GM19240 (cell line): ENCODE data around the gene UBE2E2.

Experiments used
- DNase-seq: peaks from one replicate; pipeline ENCODE4 v3.0.0; 2011; ENCODE audit warnings: low spot score; ENCODE audit not compliant: insufficient read length

Gene UBE2E2

GRCh38 chr3:23519314-23520208 lies 316.4 kb downstream of the UBE2E2 start:
- DNase-seq, result no peak

- no peak for DNase-seq
These were observed 324.2 kb downstream of the UBE2E2 start for GRCh38 chr3:23527326-23527725.

GRCh38 chr3:23533596-23533995 lies 330.5 kb downstream of the UBE2E2 start:
- no peak for DNase-seq

- DNase-seq, result no peak
These were observed 330.9 kb downstream of the UBE2E2 start for GRCh38 chr3:23533996-23534395.

- DNase-seq, result no peak
These were observed 334.0 kb downstream of the UBE2E2 start for GRCh38 chr3:23537101-23537551.

DNA sequence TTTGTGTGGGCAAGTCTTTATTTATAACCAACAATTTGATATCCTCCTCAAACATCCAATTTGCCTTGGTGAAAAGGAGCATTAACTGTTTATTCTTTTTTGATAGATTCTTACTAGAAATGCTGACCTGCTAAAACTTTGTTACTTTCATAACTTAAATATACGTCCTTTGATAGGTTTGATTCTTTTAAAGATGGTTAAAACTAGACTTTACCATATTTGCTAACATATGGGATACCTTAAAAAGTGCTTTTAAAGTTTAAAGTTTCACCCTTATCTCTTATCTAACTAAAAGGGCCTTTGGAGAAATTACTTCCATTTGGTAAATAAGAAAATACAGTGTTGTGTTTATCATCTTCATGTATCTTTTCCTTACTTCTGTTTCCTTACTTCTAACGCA lies 336.1 kb downstream of the UBE2E2 start:
- DNase-seq, result no peak

GRCh38 chr3:23540600-23540999 lies 337.5 kb downstream of the UBE2E2 start:
- no peak for DNase-seq

DNA sequence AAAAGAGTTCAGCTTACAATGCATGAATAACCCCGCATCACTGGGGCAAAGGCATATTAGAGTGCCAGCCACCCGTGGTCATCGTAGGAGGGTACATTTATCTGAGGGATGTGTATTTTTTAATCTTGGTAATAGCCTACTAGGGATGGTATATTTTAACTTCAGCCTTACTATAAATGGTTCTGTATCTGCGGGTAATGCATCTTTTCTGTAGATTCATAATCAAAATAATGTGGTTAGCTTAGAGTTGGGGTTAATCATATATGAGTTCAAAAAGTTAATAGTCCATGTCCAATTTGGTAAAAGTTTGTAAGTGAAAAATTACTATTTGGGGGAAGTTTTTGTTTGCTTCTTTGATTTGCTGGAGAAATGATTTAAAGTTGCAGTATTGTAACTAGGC lies 339.0 kb downstream of the UBE2E2 start:
- no peak for DNase-seq

GRCh38 chr3:23546181-23546580 lies 343.1 kb downstream of the UBE2E2 start:
- no peak for DNase-seq

GRCh38 chr3:23547905-23548650 lies 345.0 kb downstream of the UBE2E2 start:
- no peak for DNase-seq

DNA sequence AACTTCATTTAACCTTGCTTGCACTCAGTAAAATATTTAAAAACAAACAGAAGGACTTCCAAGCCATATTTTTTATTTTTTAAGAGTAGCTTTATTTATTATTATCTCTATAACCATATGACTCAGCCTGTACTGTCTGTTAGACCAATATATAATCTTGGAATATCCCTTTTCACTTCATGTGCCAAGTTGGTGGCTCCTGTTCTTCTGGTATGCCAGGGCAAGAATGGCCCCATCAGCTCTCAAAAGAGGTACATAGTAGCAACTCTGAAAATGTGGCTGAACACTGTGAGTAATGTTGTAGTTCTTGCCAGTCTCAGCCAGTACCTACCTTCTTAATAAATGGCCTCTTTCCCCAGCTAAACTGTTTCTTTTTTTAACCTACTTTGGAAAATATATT lies 345.6 kb downstream of the UBE2E2 start:
- DNase-seq, result no peak

- no peak for DNase-seq
These were observed 346.2 kb downstream of the UBE2E2 start for GRCh38 chr3:23549148-23549910.

DNA sequence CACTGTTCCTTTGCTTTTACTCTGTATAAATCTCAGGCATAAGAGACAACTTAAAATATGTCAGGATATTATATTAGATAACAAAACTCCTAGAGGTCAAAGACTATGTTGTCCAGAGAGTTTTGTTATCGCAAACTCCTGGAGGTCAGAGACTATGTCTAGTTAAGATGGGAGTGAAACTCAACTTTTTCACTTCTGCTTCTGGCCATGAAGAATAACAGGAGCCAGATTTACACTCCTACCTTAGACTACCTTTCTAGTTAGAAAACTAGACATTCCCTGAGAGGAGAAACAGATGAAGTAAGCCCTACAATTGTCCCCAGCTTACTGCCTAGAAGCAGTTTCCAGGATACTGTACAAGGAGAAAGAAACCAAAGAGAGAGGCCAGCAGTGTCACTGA lies 347.3 kb downstream of the UBE2E2 start:
- DNase-seq, result no peak

- DNase-seq, result no peak
These were observed 349.4 kb downstream of the UBE2E2 start for GRCh38 chr3:23552506-23552905.

- no peak for DNase-seq
These were observed 350.2 kb downstream of the UBE2E2 start for GRCh38 chr3:23553353-23553752.

DNA sequence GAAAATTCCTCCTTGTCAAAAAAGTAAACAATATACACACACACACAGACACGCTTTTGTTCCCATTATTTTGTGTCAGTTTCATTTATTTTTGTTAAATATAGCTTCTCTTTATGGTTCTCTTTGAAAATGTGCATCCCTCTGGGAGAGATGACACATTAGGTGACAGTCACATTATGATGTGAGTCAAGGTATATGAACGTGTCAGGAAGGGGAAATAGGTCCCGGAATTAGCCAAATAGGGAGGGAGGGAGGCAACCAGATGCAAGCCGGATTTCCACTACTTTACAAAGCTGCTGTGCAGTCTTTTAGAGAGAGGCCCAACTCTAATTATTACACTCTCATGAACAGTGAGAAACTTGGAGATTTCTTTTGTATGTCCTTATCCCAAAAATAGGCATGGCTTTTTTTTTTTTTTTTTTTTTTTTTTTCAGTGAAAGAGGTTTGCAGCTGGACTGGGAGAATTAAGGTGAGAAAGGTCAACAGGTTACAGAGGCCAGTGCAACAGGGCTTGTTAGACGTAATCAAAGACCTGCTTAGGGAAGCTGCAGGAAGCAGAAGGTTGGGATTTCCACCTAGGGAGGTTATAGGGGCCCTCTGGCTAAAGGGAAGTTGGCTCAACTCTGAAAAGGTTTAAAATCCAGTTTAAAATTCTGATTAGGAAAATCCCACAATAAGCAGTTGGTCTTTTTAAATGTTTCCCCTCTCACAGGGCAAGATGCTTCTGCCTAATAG lies 362.1 kb downstream of the UBE2E2 start:
- DNase-seq, result no peak

- no peak for DNase-seq
These were observed 363.4 kb downstream of the UBE2E2 start for GRCh38 chr3:23566499-23566898.

DNA sequence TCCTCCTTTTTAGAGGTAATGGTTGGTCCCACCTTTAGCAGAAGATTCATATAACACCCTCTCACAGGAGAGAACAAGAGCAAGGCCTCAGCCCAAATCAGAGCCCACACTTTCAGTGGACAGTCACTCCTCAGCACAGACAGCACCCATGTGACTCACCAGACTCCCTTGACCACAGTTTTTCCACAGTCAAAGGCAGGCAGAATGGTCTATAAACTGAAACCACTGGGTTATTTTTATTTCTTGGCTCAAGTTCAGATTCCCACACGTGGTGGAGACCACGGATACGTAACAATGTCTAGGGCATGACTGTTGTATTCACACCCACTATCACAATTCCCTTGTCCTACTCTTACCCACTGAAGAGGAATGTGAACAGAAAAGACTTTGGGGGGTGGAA lies 364.8 kb downstream of the UBE2E2 start:
- no peak for DNase-seq

GRCh38 chr3:23573827-23574226 lies 370.7 kb downstream of the UBE2E2 start:
- DNase-seq, result no peak

GRCh38 chr3:23574822-23575315 lies 371.7 kb downstream of the UBE2E2 start:
- no peak for DNase-seq

- no peak for DNase-seq
These were observed 372.6 kb downstream of the UBE2E2 start for GRCh38 chr3:23575697-23576096.
